Activated naive CD4-positive, alpha-beta T cell treated with anti-CD3 and anti-CD28 coated beads, Interleukin-2, amount 50 U/mL, for 16 hours (primary cell): ENCODE data around the gene ALKBH4.
A peak's percentile ranks its signal among the peaks of the same experiment; 100 is the strongest.
"Not testable (repeated sequence)": the region's sequence is repeated elsewhere in the genome, so short reads cannot be mapped to it uniquely, and the experiment has no call there.

ENCODE experiments used
- DNase-seq: peaks from one replicate; pipeline ENCODE4 v3.0.0-alpha.2; 2020

Gene ALKBH4

GRCh38 chr7:102426268-102427018 is 38.2 kb downstream of the ALKBH4 start:
- peak; percentile 76 for DNase-seq

DNA sequence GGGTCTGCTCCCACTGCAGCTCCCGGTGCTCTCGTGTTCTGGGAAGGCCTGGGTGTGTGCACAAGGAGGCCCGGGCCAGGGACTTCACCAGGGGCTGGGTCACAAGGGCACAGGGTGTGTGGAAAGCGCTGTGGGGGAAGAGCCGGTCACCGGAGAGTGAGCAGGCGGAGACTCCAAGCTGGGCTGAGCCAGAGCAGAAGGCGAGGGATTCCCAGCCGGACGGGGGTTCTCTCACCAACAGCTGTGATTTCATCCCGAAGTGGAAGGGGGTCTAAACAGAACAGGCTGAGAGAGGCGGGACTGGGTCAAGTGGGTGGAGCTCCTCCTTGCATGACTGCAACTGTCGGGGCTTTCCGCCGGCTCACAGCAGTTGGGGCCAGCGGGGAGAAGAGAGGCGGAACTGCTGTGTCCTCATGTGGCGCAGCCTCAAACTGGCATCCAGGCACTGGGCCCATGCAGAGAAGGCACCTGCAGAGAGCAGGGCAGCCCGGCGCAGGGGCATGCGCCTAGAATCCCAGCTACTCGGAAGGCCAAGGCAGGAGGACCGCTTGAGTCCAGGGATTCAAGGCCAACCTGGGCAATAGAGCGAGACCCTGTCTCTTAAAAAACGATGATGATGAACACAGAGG is 38.9 kb downstream of the ALKBH4 start:
- DNase-seq: peak; percentile 85

DNA sequence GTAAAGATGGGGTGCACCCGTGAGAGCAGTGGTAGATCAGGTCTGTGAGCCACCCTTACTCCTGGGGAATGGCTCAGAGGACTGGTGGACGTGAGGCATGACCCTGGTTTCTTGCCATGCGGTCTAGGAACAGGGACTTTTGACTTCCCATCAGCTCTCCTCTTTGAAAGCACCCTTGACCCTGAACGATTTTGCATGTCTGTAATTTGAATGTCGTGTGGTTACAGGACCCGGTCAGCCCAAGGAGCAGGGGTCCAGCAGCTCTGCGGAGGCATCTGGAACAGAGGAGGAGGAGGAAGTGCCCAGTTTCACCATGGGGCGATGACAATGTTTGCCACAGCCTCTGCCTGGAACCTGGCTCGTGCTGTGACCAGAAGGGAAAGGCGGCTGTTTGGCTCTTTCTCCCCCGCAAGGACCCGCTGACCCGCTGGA is 39.9 kb downstream of the ALKBH4 start:
- no peak for DNase-seq

- no peak for DNase-seq
Measured at GRCh38 chr7:102424129-102424551, 40.5 kb downstream of the ALKBH4 start.

DNA sequence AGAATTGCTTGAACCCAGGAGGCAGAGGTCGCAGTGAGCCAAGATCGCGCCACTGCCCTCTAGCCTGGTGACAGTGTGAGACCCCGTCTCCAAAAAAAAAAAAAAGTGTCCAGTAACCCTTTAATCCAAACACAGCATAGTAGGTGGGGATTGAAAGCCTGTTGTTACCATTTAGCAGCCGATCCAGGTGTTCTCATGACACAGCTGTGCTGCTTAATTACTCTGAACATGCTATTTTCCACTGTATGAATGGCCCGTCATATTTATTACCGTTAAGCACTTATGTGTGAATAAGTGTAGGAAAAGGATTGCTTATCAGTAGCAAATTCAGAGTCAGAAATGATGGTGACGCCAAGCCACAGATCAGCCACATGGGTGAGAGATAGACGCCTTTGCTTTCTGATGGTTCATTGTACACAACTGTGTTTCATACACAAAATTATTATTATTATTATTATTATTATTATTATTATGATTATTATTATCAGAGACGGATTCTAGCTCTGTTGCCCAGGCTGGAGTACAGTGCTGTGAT is 42.9 kb downstream of the ALKBH4 start:
- no peak for DNase-seq

DNA sequence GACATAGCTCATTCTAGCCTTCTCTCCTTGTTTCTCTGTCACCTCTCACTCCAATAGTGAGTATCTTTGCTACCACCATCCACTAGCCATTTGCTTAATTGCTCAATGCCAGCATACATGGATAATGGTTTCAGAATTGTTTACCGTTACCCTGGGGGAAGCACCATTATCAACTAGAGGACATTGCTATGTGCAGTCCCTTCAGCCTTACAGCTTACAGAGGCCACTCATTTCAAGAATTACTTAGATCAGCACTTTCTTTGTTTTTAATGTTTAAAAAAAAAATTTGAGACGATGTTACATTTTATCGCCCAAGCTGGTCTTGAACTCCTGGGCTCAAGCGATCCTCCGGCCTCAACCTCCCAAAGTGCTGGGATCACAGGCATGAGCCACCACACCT is 46.1 kb downstream of the ALKBH4 start:
- no peak for DNase-seq

DNA sequence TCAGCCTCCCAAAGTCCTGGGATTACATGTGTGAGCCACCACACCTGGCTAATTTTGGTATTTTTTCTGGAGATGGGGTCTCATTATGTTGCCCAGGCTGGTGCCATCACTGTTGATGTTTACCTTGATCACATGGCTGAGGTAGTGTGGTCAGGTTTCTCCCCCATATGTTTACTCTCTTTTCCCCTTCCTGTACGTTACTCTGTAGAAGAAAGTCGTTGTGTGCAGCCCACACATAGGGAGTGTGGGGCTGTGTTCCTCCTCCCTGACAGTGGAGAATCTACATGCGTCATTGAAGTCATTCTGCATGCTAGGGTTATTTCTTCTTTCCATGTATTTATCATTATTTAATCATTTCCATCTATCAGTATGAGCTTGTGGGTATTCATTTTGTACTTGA is 47.6 kb downstream of the ALKBH4 start:
- DNase-seq: no peak

GRCh38 chr7:102416406-102416805 is 48.3 kb downstream of the ALKBH4 start:
- DNase-seq: no peak

DNA sequence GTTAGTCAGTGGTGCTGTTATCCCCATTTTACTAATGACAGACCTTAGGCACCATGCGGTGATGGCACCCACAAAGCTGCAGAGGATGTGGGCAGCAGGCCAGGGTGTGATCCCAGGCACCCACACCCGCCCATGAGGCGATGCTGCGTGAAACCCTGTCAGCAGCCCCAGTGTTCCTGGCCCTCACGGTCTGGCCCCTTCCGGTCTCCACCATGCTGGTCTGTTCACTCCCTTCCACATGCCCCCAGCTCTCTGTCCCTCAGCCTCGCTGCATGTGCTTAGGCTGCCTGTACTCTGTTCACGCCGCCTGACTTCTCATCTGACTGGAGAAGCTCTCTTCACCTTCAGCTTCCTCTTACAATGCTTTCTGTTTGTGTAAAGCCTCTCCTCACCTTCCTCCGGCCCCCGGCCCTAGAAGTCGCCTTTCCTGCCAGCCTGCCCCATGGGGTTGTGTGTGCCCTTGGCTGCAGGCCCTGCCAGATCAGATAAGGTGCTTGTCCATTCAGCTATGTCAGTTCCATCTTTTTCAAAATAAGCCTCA is 48.9 kb downstream of the ALKBH4 start:
- peak; percentile 49 for DNase-seq

DNA sequence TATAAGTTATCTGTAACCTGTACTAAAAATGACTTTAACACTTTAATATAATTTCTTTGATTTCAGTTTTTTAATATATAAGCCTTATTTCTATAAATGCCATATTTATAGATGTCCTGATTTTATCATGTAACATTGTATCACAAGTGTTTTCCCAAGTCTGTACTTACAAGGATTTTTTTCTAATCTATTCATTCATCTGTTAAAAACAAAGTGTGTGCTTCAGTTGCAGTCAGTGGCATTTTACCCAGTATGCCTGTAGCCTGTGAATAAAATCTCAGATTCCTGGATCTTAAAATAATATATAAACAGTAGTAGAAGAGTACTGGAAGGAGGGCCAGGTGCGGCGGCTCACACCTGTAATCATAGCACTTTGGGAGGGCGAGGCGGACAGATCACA is 51.1 kb downstream of the ALKBH4 start:
- DNase-seq: no peak

DNA sequence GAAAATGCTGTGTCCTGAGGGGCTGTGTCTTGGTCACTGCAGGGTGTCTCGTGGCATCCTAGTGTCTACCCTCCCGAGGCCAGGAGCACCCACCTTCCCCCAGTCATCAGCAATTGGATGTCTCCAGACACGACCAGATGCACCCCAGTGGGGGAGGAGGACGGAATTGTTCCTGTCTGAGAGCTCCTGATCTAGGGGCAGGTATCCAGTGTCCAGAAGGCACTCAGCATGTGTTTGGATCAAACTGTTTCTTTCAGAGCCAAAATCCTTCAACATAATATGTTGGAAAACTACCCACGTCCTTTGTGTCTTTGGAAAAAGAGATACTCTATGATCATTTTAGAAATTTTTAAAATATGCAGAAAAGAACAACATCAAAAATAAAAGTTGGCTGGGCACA is 51.6 kb downstream of the ALKBH4 start:
- DNase-seq: no peak

DNA sequence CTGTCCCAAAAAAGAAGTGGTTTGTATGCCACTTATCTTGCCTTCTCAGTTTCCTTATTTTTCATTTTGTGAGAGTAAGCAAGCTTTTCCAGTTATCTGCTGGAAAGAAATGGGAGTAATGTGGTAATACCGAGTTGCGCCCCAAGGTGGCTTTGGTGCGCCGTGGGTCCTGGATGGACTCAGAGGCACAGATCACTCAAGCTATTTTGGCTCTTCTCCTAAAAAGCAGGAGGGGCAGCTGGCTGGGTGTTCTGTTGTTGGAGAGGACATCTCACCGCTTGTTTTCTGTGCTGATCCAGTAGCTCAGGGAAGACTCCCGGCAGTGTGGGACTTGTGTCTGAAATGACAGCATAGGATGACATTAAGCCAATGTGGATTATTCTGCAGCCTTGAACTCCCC is 52.1 kb downstream of the ALKBH4 start:
- peak; percentile 44 for DNase-seq

- DNase-seq: no peak
Measured at GRCh38 chr7:102410918-102411317, 53.7 kb downstream of the ALKBH4 start.

DNA sequence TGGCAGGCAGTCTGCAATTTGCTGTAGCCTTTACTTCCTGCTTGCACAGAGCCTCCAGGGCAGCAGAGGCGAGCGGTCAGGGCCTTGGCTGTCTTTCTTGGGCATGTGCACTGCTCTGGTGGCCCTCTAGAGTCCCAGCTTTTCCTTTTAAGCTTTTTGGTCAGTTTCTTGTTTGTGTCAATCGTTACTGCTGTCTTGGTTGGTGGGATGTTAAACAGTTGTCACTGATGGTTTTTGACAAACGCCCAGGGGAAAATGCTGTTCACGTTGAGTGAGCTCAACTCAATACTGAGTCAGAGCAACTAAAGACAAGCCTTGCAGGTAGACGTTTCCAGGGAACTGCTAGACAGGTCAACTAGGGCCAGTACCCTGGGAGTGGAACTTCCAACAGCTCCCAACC is 54.5 kb downstream of the ALKBH4 start:
- no peak for DNase-seq

- no peak for DNase-seq
Measured at GRCh38 chr7:102409340-102409739, 55.3 kb downstream of the ALKBH4 start.

- DNase-seq: not testable (repeated sequence)
Measured at GRCh38 chr7:102408530-102408929, 56.1 kb downstream of the ALKBH4 start.

- DNase-seq: no peak
Measured at GRCh38 chr7:102407910-102408309, 56.8 kb downstream of the ALKBH4 start.
